GM19351 (cell line): ENCODE measurements around the gene ARID5B.
"Not testable (repeated sequence)": the region's sequence is repeated elsewhere in the genome, so short reads cannot be mapped to it uniquely, and the experiment has no call there.

Experiments
- ATAC-seq: cut with Tn5 transposase; IDR thresholded peaks from one replicate; pipeline ENCODE4 v1.9.1; 2021; ENCODE audit warnings: mild to moderate bottlenecking, moderate library complexity; ENCODE audit not compliant: unreplicated experiment

Gene ARID5B

GRCh38 chr10:61959814-61960213 is 58.3 kb downstream of the ARID5B start:
- no peak for ATAC-seq

GRCh38 chr10:61960396-61961120 is 59.1 kb downstream of the ARID5B start:
- ATAC-seq: no peak

DNA sequence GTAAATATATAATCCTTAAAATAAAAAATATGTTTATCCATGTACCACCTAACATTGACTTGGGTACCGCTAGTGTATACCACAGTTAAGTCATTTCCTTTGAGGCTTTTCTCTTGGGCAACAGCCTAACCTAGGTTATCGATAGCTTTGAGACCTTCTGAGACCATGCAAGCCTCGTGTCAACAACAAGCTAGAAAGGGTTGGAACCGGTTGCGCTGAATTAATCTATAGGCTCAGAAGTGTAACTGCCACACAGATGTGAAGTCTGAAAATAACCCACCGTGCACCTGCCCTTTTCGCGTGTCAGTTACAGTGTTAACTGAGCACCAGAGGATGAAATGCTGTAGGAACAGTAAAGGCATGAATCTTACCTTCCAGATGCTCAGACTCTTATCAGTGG is 59.8 kb downstream of the ARID5B start:
- ATAC-seq: peak; percentile 71

DNA sequence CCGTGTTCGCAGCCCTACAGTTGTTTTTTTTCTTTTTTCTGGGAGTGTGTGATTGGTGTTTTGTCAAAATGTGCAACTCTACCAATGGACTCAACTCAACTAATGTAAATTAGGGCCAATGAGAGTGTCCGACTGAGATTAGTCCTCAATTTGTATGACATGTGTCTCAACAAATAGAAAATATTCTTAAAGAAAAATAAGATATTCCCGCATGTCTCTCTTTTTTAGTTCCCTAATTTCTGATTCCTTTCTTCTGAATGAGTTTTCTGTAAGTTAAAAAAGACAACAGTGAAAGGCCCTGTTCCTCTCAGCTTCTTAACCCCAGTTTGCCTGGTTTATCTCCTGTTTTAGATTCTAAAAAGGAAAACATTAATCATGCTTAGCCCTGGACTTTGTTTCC is 61.5 kb downstream of the ARID5B start:
- no peak for ATAC-seq

DNA sequence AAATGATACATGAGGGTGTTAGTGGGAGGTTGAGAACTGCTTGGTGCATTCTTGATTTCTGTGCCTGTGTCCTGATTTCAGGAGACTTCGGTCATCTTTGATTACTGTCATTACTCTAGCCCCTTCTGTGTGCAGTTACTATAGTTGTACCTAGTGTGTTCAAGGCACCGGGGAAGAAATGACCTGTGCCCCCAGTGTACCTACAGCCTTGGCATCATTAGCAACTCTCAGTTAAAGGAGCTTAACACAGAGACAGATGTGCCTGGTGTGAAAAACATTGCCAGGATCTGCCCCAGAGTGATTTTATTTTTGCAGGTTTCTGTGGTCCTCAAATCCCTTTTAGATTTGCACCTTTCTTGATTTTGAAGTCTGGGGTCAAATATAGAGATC is 62.2 kb downstream of the ARID5B start:
- no peak for ATAC-seq

DNA sequence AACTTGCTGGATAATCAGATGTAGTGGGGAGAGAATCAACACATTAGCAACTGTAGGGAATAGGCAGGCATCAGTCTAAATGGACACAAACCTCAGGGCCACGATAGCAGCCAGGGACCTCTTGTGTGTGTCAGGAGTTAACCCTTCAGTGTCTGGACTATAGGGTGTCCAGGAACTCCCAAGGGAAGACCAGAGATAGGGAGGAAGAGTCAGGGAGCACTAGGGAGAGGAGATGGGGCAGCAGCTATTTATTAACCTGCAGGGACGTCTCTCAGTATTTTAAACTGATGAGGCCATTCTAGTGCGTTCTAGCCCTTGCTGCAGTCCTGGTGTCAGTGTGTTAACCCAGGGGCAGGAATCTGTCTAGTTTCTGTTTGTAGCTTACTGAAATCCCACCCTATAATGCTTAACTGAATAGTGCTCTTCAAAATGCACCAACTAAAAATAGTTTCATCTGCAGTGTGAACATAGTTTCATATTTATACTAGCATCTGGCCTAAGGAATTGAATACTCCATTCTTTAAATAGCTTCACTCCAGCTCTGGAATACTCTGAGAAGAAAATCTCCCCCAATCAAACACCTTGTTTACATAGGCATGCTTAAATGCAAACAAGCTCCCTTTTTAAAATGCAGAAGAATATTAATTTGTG is 62.7 kb downstream of the ARID5B start:
- ATAC-seq: no peak

DNA sequence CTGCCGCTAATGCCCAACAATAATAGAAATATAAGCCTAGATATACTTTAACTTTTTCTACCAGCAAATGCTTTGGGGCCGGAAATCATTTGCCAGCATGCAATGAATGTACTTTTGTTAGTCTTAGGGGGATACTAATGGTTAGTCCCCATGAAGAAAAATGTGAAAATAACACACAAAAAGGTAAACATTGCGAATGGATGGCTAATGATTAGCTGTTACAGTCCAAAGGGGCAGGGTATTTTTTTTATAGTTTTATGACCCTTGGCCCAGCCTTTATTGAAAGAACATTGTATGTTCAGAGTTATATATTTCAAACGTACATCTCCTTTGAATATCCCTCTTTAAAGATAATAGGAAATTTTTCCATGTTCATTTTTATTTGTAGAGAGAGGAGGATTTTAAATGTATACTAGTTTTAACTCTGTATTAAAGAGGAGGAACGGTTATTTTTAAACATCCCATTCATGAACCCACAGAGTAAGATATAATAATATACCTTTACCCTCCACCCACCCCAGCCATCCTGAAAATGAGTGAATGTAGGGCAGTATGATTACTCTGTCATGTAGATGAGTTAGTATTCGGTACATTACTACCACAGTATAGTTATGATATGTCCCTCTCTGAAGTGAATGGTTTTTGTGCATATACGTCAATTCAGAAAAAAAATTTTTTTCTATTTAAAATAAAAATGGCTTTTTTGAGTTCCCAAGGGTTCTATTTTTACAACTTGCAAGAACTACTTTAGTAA is 63.6 kb downstream of the ARID5B start:
- ATAC-seq: no peak

GRCh38 chr10:61965703-61966395 is 64.3 kb downstream of the ARID5B start:
- ATAC-seq: no peak

- no peak for ATAC-seq
Measured at GRCh38 chr10:61967298-61967697, 65.8 kb downstream of the ARID5B start.

- ATAC-seq: no peak
Measured at GRCh38 chr10:61970182-61971002, 68.9 kb downstream of the ARID5B start.

DNA sequence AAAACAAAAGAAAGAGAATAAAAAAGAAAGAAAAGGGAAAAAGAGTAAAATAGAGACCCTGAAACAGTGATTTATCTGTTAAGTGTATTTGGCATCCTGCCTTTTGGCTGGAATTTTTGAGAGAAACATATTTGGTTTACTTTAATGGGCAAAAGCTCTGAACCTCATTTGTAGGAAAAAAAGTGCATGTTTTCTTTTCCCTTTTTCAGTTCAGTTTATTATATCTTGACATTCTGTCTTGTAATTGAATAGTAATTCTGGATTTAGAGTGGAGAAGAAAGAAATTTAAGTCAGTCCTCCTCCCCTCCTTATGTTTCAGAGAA is 69.5 kb downstream of the ARID5B start:
- ATAC-seq: no peak

- no peak for ATAC-seq
Measured at GRCh38 chr10:61973169-61973568, 71.7 kb downstream of the ARID5B start.

- no peak for ATAC-seq
Measured at GRCh38 chr10:61973906-61974305, 72.4 kb downstream of the ARID5B start.

DNA sequence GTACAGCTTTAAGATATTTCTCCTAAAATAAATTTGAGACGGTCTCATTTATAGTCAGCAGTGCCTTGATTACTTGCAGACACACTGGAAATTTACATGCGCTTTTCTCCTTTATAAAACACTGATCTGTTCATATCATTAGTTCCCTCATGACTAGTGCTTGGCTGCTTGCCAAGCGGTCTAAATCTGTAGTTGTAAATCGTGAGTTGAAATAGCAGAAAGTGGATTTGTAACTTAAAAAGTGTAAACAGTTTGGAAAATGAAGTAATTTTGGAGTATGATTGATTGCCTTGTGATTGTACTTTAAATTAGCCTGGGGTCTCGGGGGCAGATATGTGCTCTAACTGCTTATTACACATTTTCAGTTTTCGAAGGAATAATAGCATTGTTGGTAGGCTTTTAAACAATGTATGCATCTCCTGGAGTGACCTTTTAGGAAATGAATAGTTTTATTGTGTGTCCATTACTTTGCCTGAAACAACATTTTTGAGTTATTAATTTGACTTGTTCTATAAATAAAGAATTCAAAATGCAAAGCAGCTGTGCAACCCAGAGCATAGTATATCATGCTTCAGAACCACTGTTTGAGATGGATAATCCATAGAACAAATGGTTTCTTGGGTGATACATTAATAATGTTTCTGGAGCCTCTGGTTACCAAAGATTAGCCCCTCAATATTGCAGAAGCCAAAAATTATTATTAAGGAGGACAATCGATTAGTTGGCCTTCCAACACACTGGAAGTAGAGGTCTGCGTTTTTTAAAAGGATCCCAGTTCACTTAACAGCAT is 73.3 kb downstream of the ARID5B start:
- peak; percentile 24 for ATAC-seq

GRCh38 chr10:61975391-61975932 is 74.0 kb downstream of the ARID5B start:
- peak; percentile 91 for ATAC-seq

DNA sequence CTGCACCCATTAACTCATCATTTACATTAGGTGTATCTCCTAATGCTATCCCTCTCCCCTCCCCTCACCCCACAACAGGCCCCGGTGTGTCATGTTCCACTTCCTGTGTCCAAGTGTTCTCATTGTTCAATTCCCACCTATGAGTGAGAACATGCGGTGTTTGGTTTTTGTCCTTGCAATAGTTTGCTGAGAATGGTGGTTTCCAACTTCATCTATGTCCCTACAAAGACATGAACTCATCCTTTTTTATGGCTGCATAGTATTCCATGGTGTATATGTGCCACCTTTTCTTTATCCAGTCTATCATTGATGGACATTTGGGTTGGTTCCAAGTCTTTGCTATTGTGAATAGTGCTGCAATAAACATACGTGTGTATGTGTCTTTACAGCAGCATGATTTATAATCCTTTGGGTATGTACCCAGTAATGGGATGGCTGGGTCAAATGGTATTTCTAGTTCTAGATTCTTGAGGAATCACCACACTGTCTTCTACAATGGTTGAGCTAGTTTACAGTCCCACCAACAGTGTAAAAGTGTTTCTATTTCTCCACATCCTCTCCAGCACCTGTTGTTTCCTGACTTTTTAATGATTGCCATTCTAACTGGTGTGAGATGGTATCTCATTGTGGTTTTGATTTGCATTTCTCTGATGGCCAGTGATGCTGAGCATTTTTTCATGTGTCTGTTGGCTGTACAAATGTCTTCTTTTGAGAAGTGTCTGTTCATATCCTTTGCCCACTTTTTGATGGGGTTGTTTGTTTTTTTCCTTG is 75.6 kb downstream of the ARID5B start:
- not testable (repeated sequence) for ATAC-seq

DNA sequence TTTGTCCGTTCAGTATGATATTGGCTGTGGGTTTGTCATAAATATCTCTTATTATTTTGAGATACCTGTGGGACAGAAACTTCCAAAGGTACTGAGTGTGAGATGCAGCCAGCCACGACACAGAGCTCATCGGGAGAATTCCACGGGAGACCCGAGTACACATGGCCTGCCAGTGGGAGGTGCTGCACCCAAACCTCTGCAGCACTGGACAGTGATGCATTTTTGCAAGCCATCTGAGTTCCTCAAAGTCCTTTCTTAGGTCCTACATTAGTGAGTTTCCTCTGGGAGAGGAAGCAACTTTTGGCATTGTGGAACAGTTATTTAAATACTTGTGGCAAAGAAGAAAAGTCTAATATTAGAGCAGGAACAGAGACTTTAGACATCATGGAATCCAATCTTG is 77.5 kb downstream of the ARID5B start:
- no peak for ATAC-seq

- no peak for ATAC-seq
Measured at GRCh38 chr10:61981460-61981859, 80.0 kb downstream of the ARID5B start.

DNA sequence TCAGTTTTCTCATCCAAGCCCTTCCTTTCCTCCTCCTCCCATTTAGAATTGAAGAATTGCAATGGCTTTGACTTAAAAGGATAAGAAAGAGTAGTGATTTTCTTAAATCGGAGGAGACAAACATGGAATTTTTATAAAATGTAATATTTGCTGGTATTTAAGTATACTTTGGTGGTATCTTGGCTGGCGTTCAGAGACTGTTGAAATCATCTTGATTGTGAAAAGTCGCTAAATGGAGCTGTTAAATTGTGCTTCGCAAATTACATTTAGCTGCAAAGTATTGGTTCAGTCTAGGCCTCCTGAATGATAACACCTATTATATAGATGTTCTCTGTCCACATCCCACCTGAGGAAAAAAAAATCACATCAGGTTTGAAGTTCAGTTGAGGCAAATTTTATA is 81.8 kb downstream of the ARID5B start:
- ATAC-seq: no peak
